ENCODE results near the gene FOXC1.

GRCh38 chr6:1593286-1593957 lies 16.3 kb upstream of the FOXC1 start:
- TF ChIP-seq, protein P1, sequence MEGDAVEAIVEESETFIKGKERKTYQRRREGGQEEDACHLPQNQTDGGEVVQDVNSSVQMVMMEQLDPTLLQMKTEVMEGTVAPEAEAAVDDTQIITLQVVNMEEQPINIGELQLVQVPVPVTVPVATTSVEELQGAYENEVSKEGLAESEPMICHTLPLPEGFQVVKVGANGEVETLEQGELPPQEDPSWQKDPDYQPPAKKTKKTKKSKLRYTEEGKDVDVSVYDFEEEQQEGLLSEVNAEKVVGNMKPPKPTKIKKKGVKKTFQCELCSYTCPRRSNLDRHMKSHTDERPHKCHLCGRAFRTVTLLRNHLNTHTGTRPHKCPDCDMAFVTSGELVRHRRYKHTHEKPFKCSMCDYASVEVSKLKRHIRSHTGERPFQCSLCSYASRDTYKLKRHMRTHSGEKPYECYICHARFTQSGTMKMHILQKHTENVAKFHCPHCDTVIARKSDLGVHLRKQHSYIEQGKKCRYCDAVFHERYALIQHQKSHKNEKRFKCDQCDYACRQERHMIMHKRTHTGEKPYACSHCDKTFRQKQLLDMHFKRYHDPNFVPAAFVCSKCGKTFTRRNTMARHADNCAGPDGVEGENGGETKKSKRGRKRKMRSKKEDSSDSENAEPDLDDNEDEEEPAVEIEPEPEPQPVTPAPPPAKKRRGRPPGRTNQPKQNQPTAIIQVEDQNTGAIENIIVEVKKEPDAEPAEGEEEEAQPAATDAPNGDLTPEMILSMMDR (IDR thresholded peaks at IDR 0.05): no peak
- TF ChIP-seq EP300 (IDR thresholded peaks at IDR 0.05) (no peak), POLR2A (IDR thresholded peaks at IDR 0.05) (no peak)

All from tibial nerve (tissue), 4 donors.